Measurements from ENCODE around the gene CCL3.
"Not testable (repeated sequence)": the region's sequence is repeated elsewhere in the genome, so short reads cannot be mapped to it uniquely, and the experiment has no call there.

The CCL3 gene

DNA sequence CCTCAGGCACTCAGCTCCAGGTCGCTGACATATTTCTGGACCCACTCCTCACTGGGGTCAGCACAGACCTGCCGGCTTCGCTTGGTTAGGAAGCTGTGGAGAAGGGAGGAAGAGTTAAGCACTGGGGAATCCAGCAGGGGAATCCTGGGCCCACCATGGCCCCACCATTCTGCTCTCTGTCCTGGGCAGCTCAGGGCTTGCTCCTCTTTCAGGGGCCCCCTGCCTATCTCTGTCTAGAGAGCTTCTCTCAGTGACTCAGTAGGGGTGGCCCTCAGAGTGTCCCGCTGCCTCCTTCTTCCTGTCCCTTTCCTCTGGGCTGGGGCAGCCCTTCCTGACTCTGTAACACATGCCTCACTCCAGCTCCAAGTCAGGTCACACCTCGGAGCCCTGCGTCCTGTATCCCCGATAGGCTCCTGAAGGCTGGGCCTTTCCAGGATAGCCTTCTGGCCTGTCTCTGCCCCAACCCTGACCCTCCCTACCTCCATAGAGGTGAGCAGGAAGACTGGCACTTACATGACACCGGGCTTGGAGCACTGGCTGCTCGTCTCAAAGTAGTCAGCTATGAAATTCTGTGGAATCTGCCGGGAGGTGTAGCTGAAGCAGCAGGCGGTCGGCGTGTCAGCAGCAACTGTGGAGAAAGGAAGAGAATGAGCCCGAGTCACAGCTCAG, 1.1 kb downstream of the CCL3 start:
- Histone ChIP-seq H3K27me3 (ENCODE audit: control insufficient read depth in 5 of 5, insufficient read depth in 4 of 5, low read length in 5 of 5) (peaks cover 0 to 8% (median 0%) of the 10 kb centered on the region in 5 donors), H3K4me1 (ENCODE audit: control insufficient read depth in 5 of 5, insufficient read depth in 5 of 5, low read length in 5 of 5) (peaks cover 0 to 28% (median 9%) of the 10 kb centered on the region in 5 donors), H3K4me3 (ENCODE audit: low read depth in 1 of 5, low read length in 5 of 5) (peak overlapping the region in 1 of 5 donors; percentile 9), H3K27ac (ENCODE audit: low read depth, low read length) (no peak overlapping the region), H3K36me3 (ENCODE audit: control insufficient read depth in 5 of 5, insufficient read depth in 5 of 5, low read length in 5 of 5) (no peaks in the 10 kb centered on the region), H3K9ac (ENCODE audit: low read length in 5 of 5) (no peak overlapping the region), H3K9me3 (ENCODE audit: control insufficient read depth in 5 of 5, low read length in 5 of 5) (no peaks in the 10 kb centered on the region)

DNA sequence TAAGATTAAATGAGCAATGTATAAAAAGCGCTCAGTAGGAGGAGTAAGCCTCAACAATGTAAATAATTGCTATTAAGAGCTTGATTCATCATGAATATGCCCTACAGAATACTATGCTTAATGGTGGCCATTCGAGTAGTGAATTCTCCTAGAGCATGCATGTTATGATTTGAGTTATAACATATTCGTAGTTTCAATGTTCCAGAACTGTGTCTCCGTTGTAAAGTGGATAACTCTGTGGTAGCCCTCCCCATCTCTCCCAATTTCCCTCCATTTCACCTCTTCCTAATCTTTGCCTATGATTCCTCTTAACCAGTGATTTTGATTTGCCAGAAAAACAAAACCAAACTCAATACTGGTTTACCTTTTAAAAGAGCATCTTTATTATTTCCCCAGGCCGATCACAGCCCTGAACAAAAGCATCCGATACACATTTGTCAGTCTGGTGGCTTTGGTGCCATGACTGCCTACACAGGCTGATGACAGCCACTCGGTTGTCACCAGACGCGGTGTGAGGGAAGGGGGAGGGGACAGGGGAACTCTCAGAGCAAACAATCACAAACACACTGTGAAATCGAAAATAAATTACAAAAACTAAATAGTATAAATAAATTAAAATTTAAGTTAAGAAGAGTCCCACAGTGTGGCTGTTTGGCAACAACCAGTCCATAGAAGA, 1.9 kb downstream of the CCL3 start:
- peaks cover 0 to 28% (median 9%) of the 10 kb centered on the region in 5 donors for H3K4me1 ChIP-seq (ENCODE audit: control insufficient read depth in 5 of 5, insufficient read depth in 5 of 5, low read length in 5 of 5)
- H3K36me3 ChIP-seq (ENCODE audit: control insufficient read depth in 5 of 5, insufficient read depth in 5 of 5, low read length in 5 of 5); H3K27ac ChIP-seq (ENCODE audit: low read depth, low read length); H3K9ac ChIP-seq (ENCODE audit: low read length in 5 of 5); H3K27me3 ChIP-seq (ENCODE audit: control insufficient read depth in 5 of 5, insufficient read depth in 4 of 5, low read length in 5 of 5); H3K4me3 ChIP-seq (ENCODE audit: low read depth in 1 of 5, low read length in 5 of 5); H3K9me3 ChIP-seq (ENCODE audit: control insufficient read depth in 5 of 5, low read length in 5 of 5): not testable (repeated sequence)

DNA sequence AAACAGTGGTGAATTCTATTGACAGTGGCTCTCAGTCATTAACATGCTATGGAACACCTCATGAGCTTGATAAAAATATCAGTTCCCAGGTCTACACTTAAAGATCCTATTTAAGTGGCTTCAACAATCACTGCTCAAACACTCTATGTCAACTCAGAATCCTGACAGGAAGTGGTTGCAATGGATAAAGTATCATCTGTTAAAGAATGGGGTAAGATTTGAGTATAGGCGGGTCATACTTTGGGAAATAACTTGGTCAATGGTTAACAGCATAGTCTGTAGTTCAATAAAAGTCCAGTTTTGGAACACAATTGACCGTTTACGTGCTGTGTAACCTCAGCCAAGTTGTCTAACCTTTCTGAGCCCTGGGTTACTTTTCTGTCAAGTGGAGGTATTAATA, 2.5 kb downstream of the CCL3 start:
- not testable (repeated sequence) for H3K36me3 ChIP-seq (ENCODE audit: control insufficient read depth in 5 of 5, insufficient read depth in 5 of 5, low read length in 5 of 5); H3K27me3 ChIP-seq (ENCODE audit: control insufficient read depth in 5 of 5, insufficient read depth in 4 of 5, low read length in 5 of 5); H3K9me3 ChIP-seq (ENCODE audit: control insufficient read depth in 5 of 5, low read length in 5 of 5); H3K9ac ChIP-seq (ENCODE audit: low read length in 5 of 5); H3K4me3 ChIP-seq (ENCODE audit: low read depth in 1 of 5, low read length in 5 of 5); H3K27ac ChIP-seq (ENCODE audit: low read depth, low read length)
- H3K4me1 ChIP-seq (ENCODE audit: control insufficient read depth in 5 of 5, insufficient read depth in 5 of 5, low read length in 5 of 5), result peaks cover 0 to 28% (median 9%) of the 10 kb centered on the region in 5 donors

DNA sequence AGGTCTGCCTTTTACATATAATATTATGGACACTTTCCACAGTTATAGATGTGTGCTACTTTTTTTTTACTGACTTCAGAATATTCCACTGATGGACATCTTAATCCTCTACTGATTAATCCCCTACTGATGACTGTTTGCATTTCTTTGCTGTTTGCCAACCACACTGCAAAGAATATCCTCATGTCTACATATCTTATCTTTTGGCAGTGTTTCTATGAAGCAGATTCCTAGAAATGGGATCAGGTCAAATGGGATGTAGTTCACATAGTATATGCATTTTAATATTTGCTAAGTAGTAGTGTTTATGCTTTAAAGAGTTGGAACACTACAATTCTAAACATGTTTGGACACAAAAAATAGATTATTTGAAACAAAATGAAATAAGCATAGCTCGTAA, 3.2 kb downstream of the CCL3 start:
- no peak overlapping the region for H3K4me3 ChIP-seq (ENCODE audit: low read depth in 1 of 5, low read length in 5 of 5)
- no peak overlapping the region for H3K27ac ChIP-seq (ENCODE audit: low read depth, low read length)
- no peaks in the 10 kb centered on the region for H3K9me3 ChIP-seq (ENCODE audit: control insufficient read depth in 5 of 5, low read length in 5 of 5)
- peaks cover 0 to 31% (median 9%) of the 10 kb centered on the region in 5 donors for H3K4me1 ChIP-seq (ENCODE audit: control insufficient read depth in 5 of 5, insufficient read depth in 5 of 5, low read length in 5 of 5)
- peaks cover 0 to 8% (median 0%) of the 10 kb centered on the region in 5 donors for H3K27me3 ChIP-seq (ENCODE audit: control insufficient read depth in 5 of 5, insufficient read depth in 4 of 5, low read length in 5 of 5)
- no peaks in the 10 kb centered on the region for H3K36me3 ChIP-seq (ENCODE audit: control insufficient read depth in 5 of 5, insufficient read depth in 5 of 5, low read length in 5 of 5)
- no peak overlapping the region for H3K9ac ChIP-seq (ENCODE audit: low read length in 5 of 5)

DNA sequence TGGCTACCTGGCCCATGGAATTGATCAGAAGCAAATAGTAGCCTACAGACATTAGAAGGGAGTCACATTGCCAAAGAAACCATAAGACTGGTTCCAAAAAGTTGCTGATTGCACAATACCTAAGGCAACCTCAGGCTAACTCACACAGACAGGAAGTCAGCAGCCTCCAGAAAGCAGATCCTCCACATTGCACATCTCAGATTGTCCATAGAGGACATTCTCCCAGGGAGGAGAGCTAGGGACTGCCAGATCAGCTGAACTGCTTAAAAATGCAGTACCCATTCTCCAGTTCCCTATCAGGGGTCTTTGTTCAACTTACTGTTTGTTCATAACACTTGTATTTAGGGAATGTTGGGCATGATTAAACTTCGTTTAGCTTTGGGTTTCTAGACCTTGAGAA, 4.2 kb downstream of the CCL3 start:
- Histone ChIP-seq H3K27ac (ENCODE audit: low read depth, low read length) (no peak overlapping the region), H3K36me3 (ENCODE audit: control insufficient read depth in 5 of 5, insufficient read depth in 5 of 5, low read length in 5 of 5) (no peaks in the 10 kb centered on the region), H3K4me3 (ENCODE audit: low read depth in 1 of 5, low read length in 5 of 5) (no peak overlapping the region), H3K9me3 (ENCODE audit: control insufficient read depth in 5 of 5, low read length in 5 of 5) (no peaks in the 10 kb centered on the region), H3K9ac (ENCODE audit: low read length in 5 of 5) (no peak overlapping the region), H3K27me3 (ENCODE audit: control insufficient read depth in 5 of 5, insufficient read depth in 4 of 5, low read length in 5 of 5) (peaks cover 0 to 8% (median 0%) of the 10 kb centered on the region in 5 donors), H3K4me1 (ENCODE audit: control insufficient read depth in 5 of 5, insufficient read depth in 5 of 5, low read length in 5 of 5) (peaks cover 0 to 31% (median 9%) of the 10 kb centered on the region in 5 donors)

GRCh38 chr17:36083691-36084090, 6.3 kb downstream of the CCL3 start:
- not testable (repeated sequence) for H3K36me3 ChIP-seq (ENCODE audit: control insufficient read depth in 5 of 5, insufficient read depth in 5 of 5, low read length in 5 of 5); H3K27ac ChIP-seq (ENCODE audit: low read depth, low read length); H3K9ac ChIP-seq (ENCODE audit: low read length in 5 of 5); H3K9me3 ChIP-seq (ENCODE audit: control insufficient read depth in 5 of 5, low read length in 5 of 5); H3K27me3 ChIP-seq (ENCODE audit: control insufficient read depth in 5 of 5, insufficient read depth in 4 of 5, low read length in 5 of 5); H3K4me3 ChIP-seq (ENCODE audit: low read depth in 1 of 5, low read length in 5 of 5)
- peaks cover 0 to 15% (median 6%) of the 10 kb centered on the region in 5 donors for H3K4me1 ChIP-seq (ENCODE audit: control insufficient read depth in 5 of 5, insufficient read depth in 5 of 5, low read length in 5 of 5)

DNA sequence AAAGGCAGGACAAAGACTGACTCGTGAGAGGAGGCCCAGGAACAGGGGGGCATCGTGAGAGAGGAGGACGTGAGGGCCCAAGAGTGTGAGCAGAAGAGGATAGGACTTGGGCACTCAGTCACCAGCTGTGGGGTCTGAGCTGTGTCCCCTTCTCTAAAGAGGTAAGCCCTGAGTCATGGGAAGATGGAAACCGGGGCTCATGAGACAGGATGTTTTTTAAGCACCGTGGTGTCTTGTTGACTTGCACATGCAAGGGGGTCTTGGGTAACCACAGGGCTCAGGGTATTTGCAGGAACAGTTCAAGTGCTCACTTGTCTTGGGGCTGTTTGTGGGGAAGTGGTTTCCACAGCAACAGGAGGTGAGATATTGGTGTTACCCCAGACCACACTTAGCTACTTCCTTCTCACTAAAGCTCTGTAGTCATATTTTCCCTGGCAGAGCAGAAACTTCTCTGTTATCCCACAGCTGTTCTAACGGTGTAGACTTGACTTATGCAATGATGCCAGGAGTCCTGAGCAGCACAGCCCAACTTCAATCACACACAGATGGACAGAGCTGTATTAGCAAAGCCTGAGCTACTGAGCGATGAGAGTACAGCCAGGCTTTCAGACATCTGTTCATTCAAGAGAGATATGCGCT, 7.3 kb downstream of the CCL3 start:
- H3K27ac ChIP-seq (ENCODE audit: low read depth, low read length); H3K9me3 ChIP-seq (ENCODE audit: control insufficient read depth in 5 of 5, low read length in 5 of 5); H3K4me3 ChIP-seq (ENCODE audit: low read depth in 1 of 5, low read length in 5 of 5); H3K27me3 ChIP-seq (ENCODE audit: control insufficient read depth in 5 of 5, insufficient read depth in 4 of 5, low read length in 5 of 5); H3K36me3 ChIP-seq (ENCODE audit: control insufficient read depth in 5 of 5, insufficient read depth in 5 of 5, low read length in 5 of 5); H3K9ac ChIP-seq (ENCODE audit: low read length in 5 of 5): not testable (repeated sequence)
- peaks cover 0 to 13% (median 6%) of the 10 kb centered on the region in 5 donors for H3K4me1 ChIP-seq (ENCODE audit: control insufficient read depth in 5 of 5, insufficient read depth in 5 of 5, low read length in 5 of 5)

DNA sequence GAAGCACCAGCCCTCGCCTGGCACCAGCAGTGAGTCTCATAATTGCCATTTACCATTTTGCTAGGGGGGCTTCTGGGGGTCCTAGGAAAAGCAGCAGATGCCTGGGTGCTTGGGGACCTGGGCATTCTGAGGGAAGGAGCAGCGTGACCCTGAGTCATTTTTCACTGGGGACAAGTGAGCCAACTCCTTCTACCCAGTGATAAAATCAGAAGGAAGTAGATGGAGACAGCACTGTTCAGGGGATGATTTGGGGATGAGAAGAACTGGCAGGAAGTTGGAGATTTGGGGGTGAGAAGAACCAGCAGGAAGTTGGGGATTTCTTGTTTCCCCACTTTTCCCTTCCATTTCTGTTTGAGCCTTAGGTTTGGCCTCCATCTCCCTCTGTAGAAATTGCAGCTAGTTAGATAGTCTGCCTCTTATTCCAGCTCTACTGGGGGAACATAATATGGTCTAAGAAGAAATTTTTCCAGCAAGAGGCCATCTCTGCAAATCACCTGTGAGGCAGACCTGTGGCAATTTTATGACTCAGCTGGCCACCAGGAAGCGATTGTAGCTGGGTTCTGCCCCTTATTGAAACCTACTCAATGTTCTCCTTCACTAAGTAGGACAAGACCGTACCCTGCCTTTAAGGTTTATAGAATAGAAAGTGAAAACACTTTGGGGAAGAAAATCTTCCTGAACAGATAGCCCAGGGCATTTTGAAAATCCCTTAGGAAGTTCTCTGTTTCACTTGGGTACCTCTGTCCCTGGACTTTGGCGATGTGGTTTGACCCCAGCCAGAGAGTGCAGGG, 8.1 kb downstream of the CCL3 start:
- not testable (repeated sequence) for H3K27me3 ChIP-seq (ENCODE audit: control insufficient read depth in 5 of 5, insufficient read depth in 4 of 5, low read length in 5 of 5); H3K9ac ChIP-seq (ENCODE audit: low read length in 5 of 5); H3K27ac ChIP-seq (ENCODE audit: low read depth, low read length); H3K9me3 ChIP-seq (ENCODE audit: control insufficient read depth in 5 of 5, low read length in 5 of 5); H3K36me3 ChIP-seq (ENCODE audit: control insufficient read depth in 5 of 5, insufficient read depth in 5 of 5, low read length in 5 of 5); H3K4me3 ChIP-seq (ENCODE audit: low read depth in 1 of 5, low read length in 5 of 5)
- H3K4me1 ChIP-seq (ENCODE audit: control insufficient read depth in 5 of 5, insufficient read depth in 5 of 5, low read length in 5 of 5), result peaks cover 0 to 13% (median 6%) of the 10 kb centered on the region in 5 donors

GRCh38 chr17:36074365-36074764, 15.6 kb downstream of the CCL3 start:
- Histone ChIP-seq H3K9ac (ENCODE audit: low read length in 5 of 5) (no peak overlapping the region), H3K4me3 (ENCODE audit: low read depth in 1 of 5, low read length in 5 of 5) (no peak overlapping the region), H3K27ac (ENCODE audit: low read depth, low read length) (no peak overlapping the region), H3K36me3 (ENCODE audit: control insufficient read depth in 5 of 5, insufficient read depth in 5 of 5, low read length in 5 of 5) (no peaks in the 10 kb centered on the region), H3K9me3 (ENCODE audit: control insufficient read depth in 5 of 5, low read length in 5 of 5) (peaks cover 3 to 9% (median 6%) of the 10 kb centered on the region in 5 donors), H3K27me3 (ENCODE audit: control insufficient read depth in 5 of 5, insufficient read depth in 4 of 5, low read length in 5 of 5) (no peaks in the 10 kb centered on the region), H3K4me1 (ENCODE audit: control insufficient read depth in 5 of 5, insufficient read depth in 5 of 5, low read length in 5 of 5) (peaks cover 0 to 8% (median 0%) of the 10 kb centered on the region in 5 donors)

Data from subcutaneous abdominal adipose tissue (tissue), 5 donors.